Keratinocyte (primary cell): ENCODE data around the gene C3orf70. TPM values are rescaled to one million over a fixed set of nuclear protein-coding genes. Genes with fewer than 3 reads are reported as not detected.

ENCODE experiments used
- DNase-seq: peaks from one replicate; pipeline ENCODE4 v3.0.0-alpha.2; 2011; ENCODE audit warnings: low read depth, missing footprints, low spot score
- FAIRE-seq: peaks from 2 replicates; lab custom pipeline; 2011; peaks lifted over from hg19 to GRCh38; lab: Jason Lieb, UNC
- H2AFZ ChIP-seq: 2 replicates; pipeline ENCODE4 v1.6.0; 2012; ENCODE audit warnings: low read length, control low read depth, inconsistent platforms; ENCODE audit not compliant: control insufficient read depth
- H3K27ac ChIP-seq: 2 replicates; pipeline ENCODE4 v1.5.1; 2011; ENCODE audit warnings: low read length; ENCODE audit not compliant: control insufficient read depth, insufficient read depth
- H3K27me3 ChIP-seq: 3 replicates; pipeline ENCODE4 v1.6.0; 2011; ENCODE audit warnings: low read length; ENCODE audit not compliant: control insufficient read depth, insufficient read depth; ENCODE audit errors: extremely low read depth
- H3K36me3 ChIP-seq, 2 experiments: 2 replicates in 1 of 2; 3 replicates in 1 of 2; pipeline ENCODE4 v1.5.1; 2011; ENCODE audit warnings: low read length in 2 of 2, mild to moderate bottlenecking in 1 of 2; ENCODE audit not compliant: control insufficient read depth in 2 of 2, insufficient read depth in 2 of 2; ENCODE audit errors: extremely low read depth in 1 of 2
- H3K4me1 ChIP-seq: 3 replicates; pipeline ENCODE4 v1.5.1; 2011; ENCODE audit warnings: low read length; ENCODE audit not compliant: control insufficient read depth, insufficient read depth; ENCODE audit errors: extremely low read depth
- H3K4me2 ChIP-seq: 3 replicates; pipeline ENCODE4 v1.6.0; 2011; ENCODE audit warnings: low read depth, low read length; ENCODE audit not compliant: control insufficient read depth, insufficient read depth; ENCODE audit errors: extremely low read depth
- H3K4me3 ChIP-seq, 3 experiments: fragments of 200-600 bp in 1 of 3; sonication (generic) in 1 of 3; 2 replicates in 2 of 3; 3 replicates in 1 of 3; pipeline ENCODE4 v1.5.1; 2011 to 2016; ENCODE audit warnings: low read length in 3 of 3, mild to moderate bottlenecking in 3 of 3, control low read depth in 2 of 3, inconsistent platforms in 1 of 3, low read depth in 1 of 3, mixed read lengths in 1 of 3, mixed run types in 1 of 3, moderate library complexity in 1 of 3; ENCODE audit not compliant: control insufficient read depth in 2 of 3, insufficient read depth in 2 of 3; ENCODE audit errors: extremely low read depth in 1 of 3
- H3K79me2 ChIP-seq: 2 replicates; pipeline ENCODE4 v1.6.0; 2012; ENCODE audit warnings: low read length; ENCODE audit not compliant: control insufficient read depth, insufficient read depth
- H3K9ac ChIP-seq: 3 replicates; pipeline ENCODE4 v1.6.0; 2011; ENCODE audit warnings: low read length; ENCODE audit not compliant: control insufficient read depth, insufficient read depth; ENCODE audit errors: extremely low read depth
- H3K9me1 ChIP-seq: 3 replicates; pipeline ENCODE4 v1.6.0; 2011; ENCODE audit warnings: low read length; ENCODE audit not compliant: control insufficient read depth, insufficient read depth; ENCODE audit errors: extremely low read depth
- H3K9me3 ChIP-seq: 2 replicates; pipeline ENCODE4 v1.5.1; 2012; ENCODE audit warnings: low read depth, low read length; ENCODE audit not compliant: control insufficient read depth
- H4K20me1 ChIP-seq: 3 replicates; pipeline ENCODE4 v1.6.0; 2011; ENCODE audit warnings: low read length; ENCODE audit not compliant: control insufficient read depth, insufficient read depth; ENCODE audit errors: extremely low read depth
- EZH2 ChIP-seq: IDR thresholded peaks from one replicate; pipeline ENCODE4 v1.6.1; 2012; ENCODE audit warnings: inconsistent platforms, mild to moderate bottlenecking, low read length, moderate library complexity
- dilution Hi-C: fragments of 300-500 bp; cut with MboI; formaldehyde crosslinking; loops from one replicate; pipeline ENCODE4 v1.7.0; 2020; ENCODE audit warnings: low sequenced_read_pairs; ENCODE audit not compliant: extremely low pct_ligation_motif_present
- polyA plus RNA-seq, 5 experiments: library from polyadenylated mRNA; depleted of rRNA in 3 of 5; stranded (reverse) in 3 of 5; stranded (forward) in 1 of 5; unstranded in 1 of 5; fragments of >200 nt; gene quantifications; 1 replicate in 1 of 5; 2 replicates in 3 of 5; 3 replicates in 1 of 5; pipeline versions ENCODE4 v1.2.1 to v1.2.3, GENCODE V29; 2011 to 2012; ENCODE audit warnings: missing spikeins in 2 of 5, low read depth in 1 of 5, low replicate concordance in 1 of 5
- TF ChIP-seq, protein P1 (sequence below), 3 experiments: IDR thresholded peaks in 1 of 3; conservative IDR thresholded peaks in 1 of 3; optimal IDR thresholded peaks in 1 of 3; 2 replicates in 2 of 3; 3 replicates in 1 of 3; pipeline versions ENCODE3 to v1.5.1; 2011; ENCODE audit warnings: low read length in 3 of 3, mild to moderate bottlenecking in 3 of 3, moderate library complexity in 2 of 3, control low read depth in 1 of 3, inconsistent platforms in 1 of 3; ENCODE audit not compliant: insufficient read depth in 2 of 3; ENCODE audit errors: extremely low read depth in 1 of 3

C3orf70 gene
- polyA plus RNA-seq, 1 donor (not counting 4 experiments of a cell fraction or from before 2014, with no cell fraction given), result not detected

DNA sequence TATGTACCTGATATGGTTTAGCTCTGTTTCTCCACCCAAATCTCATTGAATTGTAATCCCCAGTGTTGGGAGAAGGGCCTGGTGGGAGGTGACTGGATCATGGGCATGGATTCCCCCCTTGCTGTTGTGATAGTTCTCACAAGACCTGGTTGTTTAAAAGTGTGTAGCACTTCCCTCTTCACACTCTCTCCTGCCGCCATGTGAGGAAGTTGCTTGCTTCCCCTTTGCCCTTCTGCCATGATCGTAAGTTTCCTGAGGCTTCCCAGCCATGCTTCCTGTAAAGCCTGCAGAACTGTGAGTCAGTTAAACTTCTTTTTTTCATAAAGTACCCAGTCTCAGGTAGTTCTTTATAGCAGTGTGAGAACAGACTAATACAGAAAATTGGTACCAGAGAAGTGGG lies 93.1 kb downstream of the C3orf70 start:
- no peak overlapping the region for H2AFZ ChIP-seq
- FAIRE-seq (no peak), DNase-seq (no peak)
- H3K4me1 ChIP-seq, result no peaks in the 10 kb centered on the region
- no peaks in the 10 kb centered on the region for H3K79me2 ChIP-seq
- H3K4me3 ChIP-seq, result no peak overlapping the region
- no peaks in the 10 kb centered on the region for H4K20me1 ChIP-seq
- H3K27me3 ChIP-seq, result no peaks in the 10 kb centered on the region
- no peak overlapping the region for H3K9ac ChIP-seq
- dilution Hi-C loops, result no loop called here
- no peak overlapping the region for H3K27ac ChIP-seq
- H3K9me3 ChIP-seq, result no peaks in the 10 kb centered on the region
- peaks cover 0 to 1% of the 10 kb centered on the region in 2 experiments for H3K36me3 ChIP-seq
- TF ChIP-seq, protein P1, sequence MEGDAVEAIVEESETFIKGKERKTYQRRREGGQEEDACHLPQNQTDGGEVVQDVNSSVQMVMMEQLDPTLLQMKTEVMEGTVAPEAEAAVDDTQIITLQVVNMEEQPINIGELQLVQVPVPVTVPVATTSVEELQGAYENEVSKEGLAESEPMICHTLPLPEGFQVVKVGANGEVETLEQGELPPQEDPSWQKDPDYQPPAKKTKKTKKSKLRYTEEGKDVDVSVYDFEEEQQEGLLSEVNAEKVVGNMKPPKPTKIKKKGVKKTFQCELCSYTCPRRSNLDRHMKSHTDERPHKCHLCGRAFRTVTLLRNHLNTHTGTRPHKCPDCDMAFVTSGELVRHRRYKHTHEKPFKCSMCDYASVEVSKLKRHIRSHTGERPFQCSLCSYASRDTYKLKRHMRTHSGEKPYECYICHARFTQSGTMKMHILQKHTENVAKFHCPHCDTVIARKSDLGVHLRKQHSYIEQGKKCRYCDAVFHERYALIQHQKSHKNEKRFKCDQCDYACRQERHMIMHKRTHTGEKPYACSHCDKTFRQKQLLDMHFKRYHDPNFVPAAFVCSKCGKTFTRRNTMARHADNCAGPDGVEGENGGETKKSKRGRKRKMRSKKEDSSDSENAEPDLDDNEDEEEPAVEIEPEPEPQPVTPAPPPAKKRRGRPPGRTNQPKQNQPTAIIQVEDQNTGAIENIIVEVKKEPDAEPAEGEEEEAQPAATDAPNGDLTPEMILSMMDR (optimal IDR thresholded peaks at IDR 0.05 in 1 of 3, IDR thresholded peaks at IDR 0.05 in 1 of 3, conservative IDR thresholded peaks at IDR 0.05 in 1 of 3; ENCODE audit: extremely low read depth in 1 of 3, insufficient read depth in 2 of 3, low read length in 3 of 3), result no peak
- TF ChIP-seq EZH2, result no peak
- no peaks in the 10 kb centered on the region for H3K9me1 ChIP-seq
- H3K4me2 ChIP-seq, result no peak overlapping the region

DNA sequence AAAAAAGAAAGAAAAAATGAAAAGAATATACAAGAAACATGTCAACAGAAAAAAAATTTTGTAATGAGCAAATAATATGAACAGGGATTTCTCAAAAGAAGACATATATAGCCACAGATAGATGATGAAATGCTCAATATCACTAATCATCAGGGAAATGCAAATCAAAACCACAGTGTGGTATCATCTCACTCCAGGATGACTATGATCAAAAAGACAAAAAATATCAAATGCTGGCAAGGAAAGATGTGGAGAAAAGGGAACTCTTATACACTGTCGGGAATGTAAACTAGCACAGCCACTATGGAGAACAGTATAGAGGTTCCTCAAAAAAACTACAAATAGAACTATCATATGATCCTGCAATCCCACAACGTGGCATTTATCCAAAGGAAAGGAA lies 94.1 kb downstream of the C3orf70 start:
- no peaks in the 10 kb centered on the region for H3K9me1 ChIP-seq

More for the DNA sequence above, 94.1 kb downstream of the C3orf70 start:
- no peak for TF ChIP-seq EZH2
- TF ChIP-seq, protein P1 (optimal IDR thresholded peaks at IDR 0.05 in 1 of 3, IDR thresholded peaks at IDR 0.05 in 1 of 3, conservative IDR thresholded peaks at IDR 0.05 in 1 of 3; ENCODE audit: extremely low read depth in 1 of 3, insufficient read depth in 2 of 3, low read length in 3 of 3), result no peak
- Histone ChIP-seq H3K4me2 (no peak overlapping the region), H4K20me1 (no peaks in the 10 kb centered on the region), H3K79me2 (no peaks in the 10 kb centered on the region), H2AFZ (no peak overlapping the region), H3K9me3 (no peaks in the 10 kb centered on the region), H3K4me3 (no peak overlapping the region), H3K27me3 (no peaks in the 10 kb centered on the region), H3K36me3 (peaks cover 0 to 1% of the 10 kb centered on the region in 2 experiments), H3K4me1 (no peaks in the 10 kb centered on the region), H3K9ac (no peak overlapping the region), H3K27ac (no peak overlapping the region)
- no peak for DNase-seq
- no peak for FAIRE-seq
- dilution Hi-C loops, result no loop called here
